ENCODE measurements around the gene DCLK2. TPM values are rescaled to one million over a fixed set of nuclear protein-coding genes. Genes with fewer than 3 reads are reported as not detected.

The DCLK2 gene
- total RNA-seq, 1 experiment from 2014 or later: 2.7 TPM

DNA sequence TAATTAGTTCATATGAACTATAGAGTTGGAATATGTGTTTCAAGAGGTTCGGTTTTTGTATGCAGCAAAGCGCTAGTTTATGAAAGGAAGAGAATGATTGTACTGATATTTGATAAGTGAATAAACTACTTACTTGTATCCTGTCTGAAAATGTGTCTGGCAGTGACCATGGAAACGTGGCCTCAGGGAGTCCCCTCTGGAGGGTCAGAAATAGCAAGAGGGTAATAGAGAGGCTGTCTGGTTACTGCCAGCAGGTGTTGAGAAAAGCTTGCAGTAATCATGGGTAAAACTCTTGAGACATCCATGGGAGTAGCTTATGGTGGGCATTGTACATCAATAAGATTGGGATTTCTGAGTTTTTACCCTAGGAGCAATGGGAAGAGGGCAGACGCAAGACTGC, 77.1 kb downstream of the DCLK2 start:
- CTCF ChIA-PET: no interaction called here
- ATAC-seq: no peak
- Histone ChIP-seq H4K20me1 (ENCODE audit: insufficient read depth) (no peaks in the 10 kb centered on the region), H3K9me3 (ENCODE audit: control insufficient read depth in 1 of 2, insufficient read depth in 1 of 2, low read depth in 1 of 2, low read length in 2 of 2) (no peaks in the 10 kb centered on the region), H2AFZ (ENCODE audit: low read depth, low read length, poor library complexity, severe bottlenecking) (no peak overlapping the region), H3K4me1 (ENCODE audit: control insufficient read depth in 1 of 2, insufficient read depth in 2 of 2, low read length in 2 of 2) (no peaks in the 10 kb centered on the region), H3K27me3 (ENCODE audit: insufficient read depth, low read length) (no peaks in the 10 kb centered on the region), H3K4me3 (replicated peaks in 1 of 2; ENCODE audit: low read depth in 1 of 2, low read length in 2 of 2) (no peak overlapping the region), H3K9ac (ENCODE audit: low read length) (no peak overlapping the region), H3K36me3 (ENCODE audit: control insufficient read depth in 1 of 2, insufficient read depth in 2 of 2, low read length in 2 of 2) (no peaks in the 10 kb centered on the region), H3K4me2 (ENCODE audit: low read length) (no peak overlapping the region), H3K9me2 (ENCODE audit: insufficient read depth) (no peaks in the 10 kb centered on the region), H3K27ac (ENCODE audit: low read depth, low read length) (no peak overlapping the region), H3K79me2 (ENCODE audit: insufficient read depth, low read length) (no peaks in the 10 kb centered on the region)
- RAD21 ChIA-PET (ENCODE audit: low non-redundant PET in 1 of 2, low total read pairs in 2 of 2, uncharacterized antibody in 2 of 2, unreplicated experiment in 2 of 2): no interaction called here
- BruUV-seq (replicated peaks): no TSS peak
- POLR2A ChIA-PET: no interaction called here
- DNase-seq (ENCODE audit: low read depth, low spot score): no peak
- no peak for TF ChIP-seq SIN3A (IDR thresholded peaks at IDR 0.05; ENCODE audit: low read depth)
- no peak for TF ChIP-seq TCF7L2 (IDR thresholded peaks at IDR 0.05; ENCODE audit: borderline replicate concordance, extremely low read depth, insufficient read depth, insufficient read length)
- no peak for TF ChIP-seq JUND (IDR thresholded peaks at IDR 0.05)
- TF ChIP-seq, protein P1, sequence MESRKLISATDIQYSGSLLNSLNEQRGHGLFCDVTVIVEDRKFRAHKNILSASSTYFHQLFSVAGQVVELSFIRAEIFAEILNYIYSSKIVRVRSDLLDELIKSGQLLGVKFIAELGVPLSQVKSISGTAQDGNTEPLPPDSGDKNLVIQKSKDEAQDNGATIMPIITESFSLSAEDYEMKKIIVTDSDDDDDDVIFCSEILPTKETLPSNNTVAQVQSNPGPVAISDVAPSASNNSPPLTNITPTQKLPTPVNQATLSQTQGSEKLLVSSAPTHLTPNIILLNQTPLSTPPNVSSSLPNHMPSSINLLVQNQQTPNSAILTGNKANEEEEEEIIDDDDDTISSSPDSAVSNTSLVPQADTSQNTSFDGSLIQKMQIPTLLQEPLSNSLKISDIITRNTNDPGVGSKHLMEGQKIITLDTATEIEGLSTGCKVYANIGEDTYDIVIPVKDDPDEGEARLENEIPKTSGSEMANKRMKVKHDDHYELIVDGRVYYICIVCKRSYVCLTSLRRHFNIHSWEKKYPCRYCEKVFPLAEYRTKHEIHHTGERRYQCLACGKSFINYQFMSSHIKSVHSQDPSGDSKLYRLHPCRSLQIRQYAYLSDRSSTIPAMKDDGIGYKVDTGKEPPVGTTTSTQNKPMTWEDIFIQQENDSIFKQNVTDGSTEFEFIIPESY (IDR thresholded peaks at IDR 0.05; ENCODE audit: extremely low read depth, insufficient replicate concordance, low read length): no peak
- no peak for TF ChIP-seq EGR1 (IDR thresholded peaks at IDR 0.05; ENCODE audit: low read depth)
- TF ChIP-seq POLR2A (IDR thresholded peaks at IDR 0.05; ENCODE audit: borderline replicate concordance, extremely low read depth, insufficient read depth, insufficient read length): no peak
- intact Hi-C loops (cut with micrococcal nuclease): no loop called here

DNA sequence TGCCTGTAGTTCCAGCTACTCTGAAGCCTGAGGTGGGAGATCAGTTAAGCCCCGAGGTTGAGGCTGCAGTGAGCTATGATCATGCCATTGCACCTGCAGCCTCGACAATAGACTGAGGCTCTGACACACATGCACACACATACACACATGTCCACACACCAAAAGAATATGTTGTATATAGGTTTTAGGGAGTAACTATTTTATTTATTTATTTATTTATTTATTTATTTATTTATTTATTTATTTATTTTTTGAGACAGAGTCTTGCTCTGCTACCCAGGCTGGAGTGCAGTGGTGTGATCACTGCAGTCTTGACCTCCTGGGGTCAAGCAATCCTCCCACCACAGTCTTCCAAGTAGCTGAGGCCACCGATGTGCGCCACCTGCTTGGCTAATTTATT, 78.3 kb downstream of the DCLK2 start:
- no peak for DNase-seq (ENCODE audit: low read depth, low spot score)
- H3K9me3 ChIP-seq (ENCODE audit: control insufficient read depth in 1 of 2, insufficient read depth in 1 of 2, low read depth in 1 of 2, low read length in 2 of 2): no peaks in the 10 kb centered on the region
- H3K79me2 ChIP-seq (ENCODE audit: insufficient read depth, low read length): no peaks in the 10 kb centered on the region
- H3K27me3 ChIP-seq (ENCODE audit: insufficient read depth, low read length): no peaks in the 10 kb centered on the region
- no peak for TF ChIP-seq EZH2phosphoT487 (IDR thresholded peaks at IDR 0.05; ENCODE audit: borderline replicate concordance)
- TF ChIP-seq, protein P2, sequence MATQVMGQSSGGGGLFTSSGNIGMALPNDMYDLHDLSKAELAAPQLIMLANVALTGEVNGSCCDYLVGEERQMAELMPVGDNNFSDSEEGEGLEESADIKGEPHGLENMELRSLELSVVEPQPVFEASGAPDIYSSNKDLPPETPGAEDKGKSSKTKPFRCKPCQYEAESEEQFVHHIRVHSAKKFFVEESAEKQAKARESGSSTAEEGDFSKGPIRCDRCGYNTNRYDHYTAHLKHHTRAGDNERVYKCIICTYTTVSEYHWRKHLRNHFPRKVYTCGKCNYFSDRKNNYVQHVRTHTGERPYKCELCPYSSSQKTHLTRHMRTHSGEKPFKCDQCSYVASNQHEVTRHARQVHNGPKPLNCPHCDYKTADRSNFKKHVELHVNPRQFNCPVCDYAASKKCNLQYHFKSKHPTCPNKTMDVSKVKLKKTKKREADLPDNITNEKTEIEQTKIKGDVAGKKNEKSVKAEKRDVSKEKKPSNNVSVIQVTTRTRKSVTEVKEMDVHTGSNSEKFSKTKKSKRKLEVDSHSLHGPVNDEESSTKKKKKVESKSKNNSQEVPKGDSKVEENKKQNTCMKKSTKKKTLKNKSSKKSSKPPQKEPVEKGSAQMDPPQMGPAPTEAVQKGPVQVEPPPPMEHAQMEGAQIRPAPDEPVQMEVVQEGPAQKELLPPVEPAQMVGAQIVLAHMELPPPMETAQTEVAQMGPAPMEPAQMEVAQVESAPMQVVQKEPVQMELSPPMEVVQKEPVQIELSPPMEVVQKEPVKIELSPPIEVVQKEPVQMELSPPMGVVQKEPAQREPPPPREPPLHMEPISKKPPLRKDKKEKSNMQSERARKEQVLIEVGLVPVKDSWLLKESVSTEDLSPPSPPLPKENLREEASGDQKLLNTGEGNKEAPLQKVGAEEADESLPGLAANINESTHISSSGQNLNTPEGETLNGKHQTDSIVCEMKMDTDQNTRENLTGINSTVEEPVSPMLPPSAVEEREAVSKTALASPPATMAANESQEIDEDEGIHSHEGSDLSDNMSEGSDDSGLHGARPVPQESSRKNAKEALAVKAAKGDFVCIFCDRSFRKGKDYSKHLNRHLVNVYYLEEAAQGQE (IDR thresholded peaks at IDR 0.05; ENCODE audit: low read depth): no peak
- no peak for TF ChIP-seq EGR1 (IDR thresholded peaks at IDR 0.05; ENCODE audit: low read depth)
- TF ChIP-seq POLR2AphosphoS5 (IDR thresholded peaks at IDR 0.05; ENCODE audit: low read depth, low read length): no peak
- ChIA-PET RAD21 (ENCODE audit: low non-redundant PET in 1 of 2, low total read pairs in 2 of 2, uncharacterized antibody in 2 of 2, unreplicated experiment in 2 of 2) (no interaction called here), CTCF (no interaction called here), POLR2A (no interaction called here)
- BruUV-seq (replicated peaks): no TSS peak
- H3K36me3 ChIP-seq (ENCODE audit: control insufficient read depth in 1 of 2, insufficient read depth in 2 of 2, low read length in 2 of 2): no peaks in the 10 kb centered on the region
- no peak overlapping the region for H3K27ac ChIP-seq (ENCODE audit: low read depth, low read length)
- H2AFZ ChIP-seq (ENCODE audit: low read depth, low read length, poor library complexity, severe bottlenecking): no peak overlapping the region
- no peak overlapping the region for H3K9ac ChIP-seq (ENCODE audit: low read length)
- no peak overlapping the region for H3K4me2 ChIP-seq (ENCODE audit: low read length)
- H3K9me2 ChIP-seq (ENCODE audit: insufficient read depth): no peaks in the 10 kb centered on the region
- no peaks in the 10 kb centered on the region for H4K20me1 ChIP-seq (ENCODE audit: insufficient read depth)
- no peak for ATAC-seq
- intact Hi-C loops (cut with micrococcal nuclease): no loop called here
- no peaks in the 10 kb centered on the region for H3K4me1 ChIP-seq (ENCODE audit: control insufficient read depth in 1 of 2, insufficient read depth in 2 of 2, low read length in 2 of 2)
- H3K4me3 ChIP-seq (replicated peaks in 1 of 2; ENCODE audit: low read depth in 1 of 2, low read length in 2 of 2): no peak overlapping the region

All from HCT116 (cell line).